GM23338 (cell line): ENCODE results near the gene STRN3. TPM values are rescaled to one million over a fixed set of nuclear protein-coding genes. Genes with fewer than 3 reads are reported as not detected.

Source experiments
- ATAC-seq: fragments of 200-7000 bp; cut with Tn5 transposase; 3 replicates; pipeline ENCODE4 v1.9.1; 2020
- DNase-seq: peaks from one replicate; pipeline ENCODE4 v3.0.0-alpha.2; 2015; ENCODE audit warnings: low spot score
- H2AFZ ChIP-seq: fragments of 200-600 bp; sonication (generic); 2 replicates; pipeline ENCODE4 v1.8.0; 2016; ENCODE audit warnings: antibody characterized with exemption, mild to moderate bottlenecking, moderate library complexity
- H3F3A ChIP-seq: fragments of 200-600 bp; sonication (generic); replicated peaks from 2 replicates; pipeline ENCODE4 v1.8.0; 2017; ENCODE audit warnings: antibody characterized with exemption, mixed run types, low read depth
- H3K27ac ChIP-seq: fragments of 200-600 bp; sonication (generic); 2 replicates; pipeline ENCODE4 v1.6.1; 2016; ENCODE audit warnings: low read depth
- H3K27me3 ChIP-seq: fragments of 200-600 bp; sonication (generic); 2 replicates; pipeline ENCODE4 v1.8.0; 2016; ENCODE audit warnings: mild to moderate bottlenecking, mixed run types, moderate library complexity; ENCODE audit not compliant: insufficient read depth
- H3K36me3 ChIP-seq: fragments of 200-600 bp; sonication (generic); 2 replicates; pipeline ENCODE4 v1.8.0; 2016; ENCODE audit warnings: mild to moderate bottlenecking; ENCODE audit not compliant: insufficient read depth
- H3K4me1 ChIP-seq: fragments of 200-600 bp; sonication (generic); 2 replicates; pipeline ENCODE4 v1.8.0; 2016; ENCODE audit warnings: mild to moderate bottlenecking, moderate library complexity; ENCODE audit not compliant: insufficient read depth
- H3K4me2 ChIP-seq: fragments of 200-600 bp; sonication (generic); 2 replicates; pipeline ENCODE4 v1.7.1; 2017; ENCODE audit warnings: mixed run types
- H3K4me3 ChIP-seq: fragments of 200-600 bp; sonication (generic); 2 replicates; pipeline ENCODE4 v1.6.1; 2016; ENCODE audit warnings: mixed run types
- H3K79me2 ChIP-seq: fragments of 200-600 bp; sonication (generic); replicated peaks from 2 replicates; pipeline ENCODE4 v1.8.0; 2017; ENCODE audit warnings: mild to moderate bottlenecking; ENCODE audit not compliant: insufficient read depth
- H3K9me2 ChIP-seq: fragments of 200-600 bp; sonication (generic); 2 replicates; pipeline ENCODE4 v1.8.0; 2017; ENCODE audit not compliant: insufficient read depth
- H4K20me1 ChIP-seq: fragments of 200-600 bp; sonication (generic); replicated peaks from 2 replicates; pipeline ENCODE4 v1.8.0; 2017; ENCODE audit warnings: mild to moderate bottlenecking; ENCODE audit not compliant: insufficient read depth
- H3K27ac Mint-ChIP-seq: 2 replicates; pipeline ENCODE4 v1.8.0; 2020; ENCODE audit warnings: inconsistent platforms, mild to moderate bottlenecking, moderate library complexity, mixed read lengths
- H3K27me3 Mint-ChIP-seq: 3 replicates; pipeline ENCODE4 v1.8.0; 2022; ENCODE audit warnings: low read depth, mild to moderate bottlenecking, moderate library complexity, mixed read lengths, inconsistent platforms; ENCODE audit not compliant: insufficient read depth, poor library complexity
- H3K36me3 Mint-ChIP-seq: 3 replicates; pipeline ENCODE4 v1.8.0; 2021; ENCODE audit warnings: low read depth, mild to moderate bottlenecking, inconsistent platforms, moderate library complexity, mixed read lengths
- H3K4me1 Mint-ChIP-seq: 3 replicates; pipeline ENCODE4 v1.8.0; 2020; ENCODE audit warnings: mild to moderate bottlenecking, inconsistent platforms, mixed read lengths
- H3K4me3 Mint-ChIP-seq: 3 replicates; pipeline ENCODE4 v1.8.0; 2021; ENCODE audit warnings: moderate library complexity, mild to moderate bottlenecking, inconsistent platforms, mixed read lengths
- H3K9me3 Mint-ChIP-seq: 3 replicates; pipeline ENCODE4 v1.8.0; 2020; ENCODE audit warnings: moderate library complexity, mild to moderate bottlenecking, inconsistent platforms, mixed read lengths
- CREB1 ChIP-seq: fragments of 250-450 bp; sonication (Bioruptor Pico); IDR thresholded peaks from 2 replicates; pipeline ENCODE4 v1.5.0; 2020; ENCODE audit warnings: low read depth, mild to moderate bottlenecking, moderate library complexity
- CTCF ChIP-seq, 2 experiments: fragments of 200-600 bp in 1 of 2; sonication (generic) in 1 of 2; conservative IDR thresholded peaks; 2 replicates each; pipeline versions ENCODE4 v1.5.1 to v1.6.1; 2016 to 2017; ENCODE audit warnings: antibody characterized with exemption in 2 of 2, low read depth in 2 of 2, mild to moderate bottlenecking in 2 of 2, moderate library complexity in 1 of 2
- ETS1 ChIP-seq: IDR thresholded peaks from 2 replicates; pipeline ENCODE4 v1.6.1; 2016; ENCODE audit warnings: antibody characterized with exemption
- EZH2 ChIP-seq: fragments of 200-600 bp; sonication (generic); IDR thresholded peaks from one replicate; pipeline ENCODE4 v1.8.0; 2017; ENCODE audit warnings: antibody characterized with exemption, mild to moderate bottlenecking, low read depth; ENCODE audit not compliant: unreplicated experiment
- EZH2phosphoT487 ChIP-seq: fragments of 200-600 bp; sonication (generic); IDR thresholded peaks from one replicate; pipeline ENCODE4 v1.8.1; 2018; ENCODE audit warnings: antibody characterized with exemption; ENCODE audit not compliant: unreplicated experiment
- NANOG ChIP-seq: IDR thresholded peaks from 2 replicates; pipeline ENCODE4 v1.6.1; 2016; ENCODE audit warnings: antibody characterized with exemption, borderline replicate concordance
- POLR2AphosphoS5 ChIP-seq: IDR thresholded peaks from 2 replicates; pipeline ENCODE4 v1.6.1; 2016; ENCODE audit warnings: antibody characterized with exemption, low read depth
- REST ChIP-seq: IDR thresholded peaks from one replicate; pipeline ENCODE4 v1.6.1; 2018; ENCODE audit warnings: antibody characterized with exemption; ENCODE audit not compliant: unreplicated experiment
- STAT1 ChIP-seq: IDR thresholded peaks from one replicate; pipeline ENCODE4 v1.6.1; 2016; ENCODE audit warnings: antibody characterized with exemption; ENCODE audit not compliant: unreplicated experiment
- ZNF114 ChIP-seq: fragments of 250-450 bp; sonication (Bioruptor Pico); IDR thresholded peaks from 2 replicates; pipeline ENCODE4 v1.5.0; 2020; ENCODE audit warnings: mild to moderate bottlenecking, moderate library complexity
- ZNF331 ChIP-seq: fragments of 250-450 bp; sonication (Bioruptor Pico); IDR thresholded peaks from 2 replicates; pipeline ENCODE4 v1.5.0; 2020; ENCODE audit warnings: low read depth, mild to moderate bottlenecking, moderate library complexity
- ZNF462 ChIP-seq: fragments of 250-450 bp; sonication (Bioruptor Pico); IDR thresholded peaks from 2 replicates; pipeline ENCODE4 v1.5.0; 2020; ENCODE audit warnings: mild to moderate bottlenecking, moderate library complexity
- polyA plus RNA-seq: library from polyadenylated mRNA; unstranded; fragments of >200 nt; fragmentation: Nextera tagmentation; extraction: Ambion mirVana; gene quantifications from 2 replicates; pipeline ENCODE4 v1.2.1, GENCODE V29; 2016
- total RNA-seq: library from RNA; depleted of rRNA; stranded (reverse); fragments of >200 nt; shearing (Covaris generic); gene quantifications from 2 replicates; pipeline ENCODE4 v1.2.3, GENCODE V29; 2014

The STRN3 gene
- total and polyA plus RNA-seq, 2 experiments from 2014 or later: 35.0 to 40.6 TPM

GRCh38 chr14:31057035-31057434 lies 30.9 kb upstream of the STRN3 start:
- no peaks in the 10 kb centered on the region for H3K9me2 ChIP-seq
- H3K27me3 Mint-ChIP-seq: peaks cover 2% of the 10 kb centered on the region
- H4K20me1 ChIP-seq: no peaks in the 10 kb centered on the region
- H3F3A ChIP-seq: no peaks in the 10 kb centered on the region
- no peak for ATAC-seq
- H3K4me1 ChIP-seq: peaks cover 18% of the 10 kb centered on the region
- H3K4me3 ChIP-seq: no peak overlapping the region
- no peaks in the 10 kb centered on the region; the same call in 2 of the 3 replicates for H3K36me3 Mint-ChIP-seq
- no peaks in the 10 kb centered on the region for H3K9me3 Mint-ChIP-seq
- no peak overlapping the region for H3K4me2 ChIP-seq
- no peak overlapping the region for H3K27ac ChIP-seq
- no peaks in the 10 kb centered on the region for H3K36me3 ChIP-seq
- peaks cover 24% of the 10 kb centered on the region for H3K4me1 Mint-ChIP-seq
- H3K79me2 ChIP-seq: peaks cover 2% of the 10 kb centered on the region; the same call in 1 of the 2 replicates
- no peak for TF ChIP-seq ZNF114 (CRISPR knock-in tag)
- no peak for TF ChIP-seq NANOG
- no peak for TF ChIP-seq CTCF (conservative IDR thresholded peaks at IDR 0.05; ENCODE audit: low read depth in 2 of 2)
- no peak for TF ChIP-seq ZNF331 (CRISPR knock-in tag)
- TF ChIP-seq ZNF462 (CRISPR knock-in tag): no peak
- TF ChIP-seq EZH2: no peak
- TF ChIP-seq CREB1 (CRISPR knock-in tag): no peak
- TF ChIP-seq STAT1: no peak
- no peak for TF ChIP-seq POLR2AphosphoS5
- TF ChIP-seq EZH2phosphoT487: no peak
- no peak for TF ChIP-seq ETS1
- no peak for TF ChIP-seq REST
- H3K4me3 Mint-ChIP-seq: no peak overlapping the region
- no peak overlapping the region for H2AFZ ChIP-seq
- no peak for DNase-seq
- H3K27me3 ChIP-seq: no peaks in the 10 kb centered on the region
- no peak overlapping the region for H3K27ac Mint-ChIP-seq
